A673 (cell line): ENCODE results near the gene DYRK1A. TPM values are rescaled to one million over a fixed set of nuclear protein-coding genes. Genes with fewer than 3 reads are reported as not detected.

Source experiments
- BruUV-seq: library from RNA; stranded (reverse); fragments of 400-500 nt; replicated peaks from 2 replicates; lab custom pipeline; 2021; lab: Mats Ljungman, UMichigan
- CTCF ChIA-PET: fragments of 300-600 bp; sonication (Branson Sonifier 250); formaldehyde crosslinking; loops from one replicate; lab custom pipeline; 2022; ENCODE audit warnings: antibody characterized with exemption; lab: Charles Lee
- POLR2A ChIA-PET: fragments of 300-600 bp; sonication (Branson Sonifier 250); formaldehyde crosslinking; loops from one replicate; lab custom pipeline; 2022; ENCODE audit warnings: antibody characterized with exemption; ENCODE audit not compliant: low non-redundant PET; lab: Charles Lee
- DNase-seq: peaks from one replicate; pipeline ENCODE4 v3.0.0-alpha.2; 2015; ENCODE audit warnings: low spot score
- H3K27ac ChIP-seq: fragments of 200-600 bp; sonication (generic); 2 replicates; pipeline ENCODE4 v1.5.1; 2016; ENCODE audit warnings: mixed run types, low read depth, mild to moderate bottlenecking, mixed read lengths, antibody characterized with exemption, low read length; ENCODE audit not compliant: poor library complexity, severe bottlenecking
- H3K27me3 ChIP-seq: fragments of 200-600 bp; sonication (generic); replicated peaks from 2 replicates; pipeline ENCODE4 v1.6.1; 2017; ENCODE audit warnings: mixed run types, low read depth, mild to moderate bottlenecking, mixed read lengths, antibody characterized with exemption, low read length; ENCODE audit not compliant: insufficient read depth, poor library complexity
- H3K36me3 ChIP-seq: fragments of 200-600 bp; sonication (generic); 2 replicates; pipeline ENCODE4 v1.6.1; 2016; ENCODE audit warnings: mixed run types, mild to moderate bottlenecking, mixed read lengths, antibody characterized with exemption, low read length; ENCODE audit not compliant: insufficient read depth, poor library complexity, severe bottlenecking
- H3K4me1 ChIP-seq: fragments of 200-600 bp; sonication (generic); 2 replicates; pipeline ENCODE4 v1.6.1; 2017; ENCODE audit warnings: mixed run types, mild to moderate bottlenecking, mixed read lengths, antibody characterized with exemption, low read length; ENCODE audit not compliant: insufficient read depth, poor library complexity, severe bottlenecking
- H3K4me3 ChIP-seq: fragments of 200-600 bp; sonication (generic); 2 replicates; pipeline ENCODE4 v1.5.1; 2016; ENCODE audit warnings: low read depth, mixed run types, mild to moderate bottlenecking, mixed read lengths, low read length; ENCODE audit not compliant: poor library complexity, severe bottlenecking
- H3K9me3 ChIP-seq: fragments of 200-600 bp; sonication (generic); 2 replicates; pipeline ENCODE4 v1.6.1; 2016; ENCODE audit warnings: mixed run types, low read depth, mild to moderate bottlenecking, mixed read lengths, antibody characterized with exemption, low read length; ENCODE audit not compliant: poor library complexity, severe bottlenecking
- CTCF ChIP-seq: fragments of 300-800, 200-600 bp; sonication (generic); conservative IDR thresholded peaks from 2 replicates; pipeline ENCODE4 v1.5.1; 2017; ENCODE audit warnings: low read depth, mild to moderate bottlenecking, antibody characterized with exemption, low read length, moderate library complexity, mixed read lengths
- EZH2 ChIP-seq: fragments of 200-600 bp; sonication (generic); IDR thresholded peaks from 2 replicates; pipeline ENCODE4 v1.6.1; 2017; ENCODE audit warnings: borderline replicate concordance, low read depth, mild to moderate bottlenecking, mixed read lengths, antibody characterized with exemption, low read length; ENCODE audit not compliant: poor library complexity, severe bottlenecking
- intact Hi-C: fragments of 100-400 bp; cut with micrococcal nuclease; formaldehyde crosslinking; loops from one replicate; pipeline ENCODE4 v1.10.0; 2022; ENCODE audit not compliant: unreplicated experiment
- total RNA-seq: library from RNA; stranded (reverse); gene quantifications from 2 replicates; pipeline ENCODE4 v1.2.3, GENCODE V29; 2021

Gene DYRK1A
- total RNA-seq, 1 experiment from 2014 or later, result 70.5 TPM

GRCh38 chr21:37389456-37389855 lies 22.9 kb downstream of the DYRK1A start:
- ChIA-PET CTCF (no interaction called here), POLR2A (no interaction called here)
- peaks cover 4% of the 10 kb centered on the region for H3K4me1 ChIP-seq
- H3K4me3 ChIP-seq, result no peak overlapping the region
- peaks cover 2% of the 10 kb centered on the region for H3K36me3 ChIP-seq
- H3K27ac ChIP-seq, result no peak overlapping the region
- no peaks in the 10 kb centered on the region for H3K9me3 ChIP-seq
- DNase-seq, result no peak
- no peak for TF ChIP-seq CTCF
- TF ChIP-seq EZH2, result no peak
- intact Hi-C loops, result no loop called here
- no peaks in the 10 kb centered on the region for H3K27me3 ChIP-seq
- BruUV-seq, result no TSS peak

GRCh38 chr21:37391666-37392065 lies 25.1 kb downstream of the DYRK1A start:
- POLR2A ChIA-PET, result no interaction called here
- Histone ChIP-seq H3K4me1 (peaks cover under 1% of the 10 kb centered on the region), H3K36me3 (no peaks in the 10 kb centered on the region), H3K27ac (no peak overlapping the region), H3K27me3 (no peaks in the 10 kb centered on the region), H3K4me3 (no peak overlapping the region), H3K9me3 (no peaks in the 10 kb centered on the region)
- no TSS peak for BruUV-seq
- no peak for DNase-seq
- CTCF ChIA-PET, result no interaction called here
- intact Hi-C loops, result no loop called here
- no peak for TF ChIP-seq EZH2
- no peak for TF ChIP-seq CTCF

- Histone ChIP-seq H3K27ac (no peak overlapping the region), H3K36me3 (no peaks in the 10 kb centered on the region), H3K9me3 (no peaks in the 10 kb centered on the region), H3K4me1 (peaks cover 3% of the 10 kb centered on the region), H3K4me3 (no peak overlapping the region), H3K27me3 (no peaks in the 10 kb centered on the region)
- BruUV-seq, result no TSS peak
- TF ChIP-seq CTCF (no peak), EZH2 (no peak)
- POLR2A ChIA-PET, result no interaction called here
- intact Hi-C loops, result no loop called here
- CTCF ChIA-PET, result no interaction called here
- DNase-seq, result no peak
These were observed 25.9 kb downstream of the DYRK1A start for GRCh38 chr21:37392441-37392840.
